Astrocyte (in vitro differentiated cells and primary cell): Measurements from ENCODE around the gene H1-8. TPM values are rescaled to one million over a fixed set of nuclear protein-coding genes. Genes with fewer than 3 reads are reported as not detected.

Experiments
- DNase-seq: peaks from one replicate; pipeline ENCODE4 v3.0.0-alpha.2; 2010; ENCODE audit warnings: low read depth
- FAIRE-seq: peaks from 2 replicates; lab custom pipeline; 2011; peaks lifted over from hg19 to GRCh38; lab: Jason Lieb, UNC
- H2AFZ ChIP-seq: 2 replicates; pipeline ENCODE4 v1.6.0; 2012; ENCODE audit warnings: low read depth, low read length, inconsistent platforms
- H3K27ac ChIP-seq: 2 replicates; pipeline ENCODE4 v1.5.1; 2011; ENCODE audit warnings: low read depth, low read length, inconsistent platforms
- H3K27me3 ChIP-seq: 2 replicates; pipeline ENCODE4 v1.6.0; 2011; ENCODE audit warnings: low read length, inconsistent platforms; ENCODE audit not compliant: insufficient read depth
- H3K36me3 ChIP-seq: 2 replicates; pipeline ENCODE4 v1.5.1; 2011; ENCODE audit warnings: low read length, inconsistent platforms; ENCODE audit not compliant: insufficient read depth
- H3K4me1 ChIP-seq: 2 replicates; pipeline ENCODE4 v1.5.1; 2011; ENCODE audit warnings: low read length, inconsistent platforms; ENCODE audit not compliant: insufficient read depth
- H3K4me2 ChIP-seq: 2 replicates; pipeline ENCODE4 v1.6.0; 2012; ENCODE audit warnings: low read length, inconsistent platforms
- H3K4me3 ChIP-seq: 2 replicates; pipeline ENCODE4 v1.5.1; 2011; ENCODE audit warnings: low read depth, mild to moderate bottlenecking, low read length, inconsistent platforms; ENCODE audit not compliant: insufficient read depth
- H3K79me2 ChIP-seq: 2 replicates; pipeline ENCODE4 v1.6.0; 2012; ENCODE audit warnings: mild to moderate bottlenecking, low read length, inconsistent platforms; ENCODE audit not compliant: insufficient read depth
- H3K9ac ChIP-seq: 2 replicates; pipeline ENCODE4 v1.6.0; 2012; ENCODE audit warnings: mild to moderate bottlenecking, low read length, inconsistent platforms
- H3K9me3 ChIP-seq: 2 replicates; pipeline ENCODE4 v1.5.1; 2012; ENCODE audit warnings: low read depth, mild to moderate bottlenecking, low read length, inconsistent platforms; ENCODE audit not compliant: insufficient read depth
- H4K20me1 ChIP-seq: 2 replicates; pipeline ENCODE4 v1.6.0; 2012; ENCODE audit warnings: low read length, inconsistent platforms; ENCODE audit not compliant: insufficient read depth
- H3K27ac Mint-ChIP-seq: one replicate; pipeline ENCODE4 v1.8.0; 2021; ENCODE audit warnings: mild to moderate bottlenecking, mixed read lengths; ENCODE audit not compliant: unreplicated experiment
- H3K27me3 Mint-ChIP-seq: one replicate; pipeline ENCODE4 v1.8.0; 2021; ENCODE audit warnings: low read depth, mixed read lengths; ENCODE audit not compliant: unreplicated experiment
- H3K36me3 Mint-ChIP-seq: one replicate; pipeline ENCODE4 v1.8.0; 2021; ENCODE audit warnings: low read depth, mixed read lengths; ENCODE audit not compliant: unreplicated experiment
- H3K4me1 Mint-ChIP-seq: one replicate; pipeline ENCODE4 v1.8.0; 2021; ENCODE audit warnings: low read depth, mixed read lengths; ENCODE audit not compliant: unreplicated experiment
- H3K4me3 Mint-ChIP-seq: one replicate; pipeline ENCODE4 v1.8.0; 2021; ENCODE audit warnings: mild to moderate bottlenecking, moderate library complexity, mixed read lengths; ENCODE audit not compliant: unreplicated experiment
- H3K9me3 Mint-ChIP-seq: one replicate; pipeline ENCODE4 v1.8.0; 2021; ENCODE audit warnings: mild to moderate bottlenecking, mixed read lengths; ENCODE audit not compliant: unreplicated experiment
- EZH2 ChIP-seq: IDR thresholded peaks from 2 replicates; pipeline ENCODE4 v1.6.1; 2012; ENCODE audit warnings: mild to moderate bottlenecking, low read length, inconsistent platforms; ENCODE audit not compliant: insufficient read depth
- total RNA-seq: library from RNA; stranded (reverse); gene quantifications from 2 replicates; pipeline ENCODE4 v1.2.1, GENCODE V29; 2021
- TF ChIP-seq, protein P1 (sequence below): IDR thresholded peaks from 2 replicates; pipeline ENCODE4 v1.5.1; 2011; ENCODE audit warnings: low read depth, mild to moderate bottlenecking, inconsistent platforms, low read length, moderate library complexity; ENCODE audit not compliant: insufficient read depth

Gene H1-8
- total RNA-seq, 1 donor from 2014 or later: not detected

DNA sequence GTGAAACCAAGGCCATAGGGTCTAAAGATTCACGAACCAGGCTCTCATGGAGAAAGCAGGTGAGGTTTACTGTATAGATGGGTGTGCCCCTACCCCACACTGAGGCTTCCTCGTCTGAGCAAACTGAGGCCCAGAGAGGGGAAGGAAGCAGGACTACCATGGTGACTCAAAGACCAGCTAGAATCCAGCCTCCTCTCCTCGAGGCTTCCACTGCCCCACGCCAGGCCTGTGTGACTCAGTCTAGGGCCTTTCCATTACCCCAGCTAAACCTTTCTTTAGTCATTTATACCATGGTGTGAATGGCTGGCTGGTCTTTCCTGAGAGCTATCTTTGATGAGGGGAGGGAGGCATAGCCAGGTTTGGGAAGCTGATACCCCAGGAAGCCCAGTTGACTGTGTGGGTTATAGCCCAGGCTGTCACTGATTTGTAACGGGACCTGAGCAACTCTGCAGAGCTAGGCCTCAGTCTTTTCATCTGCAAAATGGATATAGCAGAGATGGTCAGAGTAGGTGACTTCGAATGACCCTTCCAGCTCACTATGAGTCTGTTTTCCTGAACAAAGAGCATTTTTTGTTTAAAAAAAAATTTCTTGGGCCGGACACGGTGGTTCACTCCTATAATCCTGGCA is 17.5 kb upstream of the H1-8 start:
- no peak overlapping the region for H3K4me3 Mint-ChIP-seq
- Histone ChIP-seq H3K4me1 (peaks cover 7% of the 10 kb centered on the region), H3K27ac (no peak overlapping the region), H3K9me3 (no peaks in the 10 kb centered on the region), H4K20me1 (no peaks in the 10 kb centered on the region), H3K4me3 (no peak overlapping the region), H3K9ac (no peak overlapping the region), H3K27me3 (no peaks in the 10 kb centered on the region), H3K79me2 (no peaks in the 10 kb centered on the region), H3K4me2 (no peak overlapping the region), H3K36me3 (no peaks in the 10 kb centered on the region), H2AFZ (no peak overlapping the region)
- peaks cover 9% of the 10 kb centered on the region for H3K4me1 Mint-ChIP-seq
- no peaks in the 10 kb centered on the region for H3K9me3 Mint-ChIP-seq
- peak; percentile 30 for DNase-seq
- no peak for TF ChIP-seq EZH2
- TF ChIP-seq, protein P1, sequence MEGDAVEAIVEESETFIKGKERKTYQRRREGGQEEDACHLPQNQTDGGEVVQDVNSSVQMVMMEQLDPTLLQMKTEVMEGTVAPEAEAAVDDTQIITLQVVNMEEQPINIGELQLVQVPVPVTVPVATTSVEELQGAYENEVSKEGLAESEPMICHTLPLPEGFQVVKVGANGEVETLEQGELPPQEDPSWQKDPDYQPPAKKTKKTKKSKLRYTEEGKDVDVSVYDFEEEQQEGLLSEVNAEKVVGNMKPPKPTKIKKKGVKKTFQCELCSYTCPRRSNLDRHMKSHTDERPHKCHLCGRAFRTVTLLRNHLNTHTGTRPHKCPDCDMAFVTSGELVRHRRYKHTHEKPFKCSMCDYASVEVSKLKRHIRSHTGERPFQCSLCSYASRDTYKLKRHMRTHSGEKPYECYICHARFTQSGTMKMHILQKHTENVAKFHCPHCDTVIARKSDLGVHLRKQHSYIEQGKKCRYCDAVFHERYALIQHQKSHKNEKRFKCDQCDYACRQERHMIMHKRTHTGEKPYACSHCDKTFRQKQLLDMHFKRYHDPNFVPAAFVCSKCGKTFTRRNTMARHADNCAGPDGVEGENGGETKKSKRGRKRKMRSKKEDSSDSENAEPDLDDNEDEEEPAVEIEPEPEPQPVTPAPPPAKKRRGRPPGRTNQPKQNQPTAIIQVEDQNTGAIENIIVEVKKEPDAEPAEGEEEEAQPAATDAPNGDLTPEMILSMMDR: no peak
- H3K27me3 Mint-ChIP-seq: peaks cover 18% of the 10 kb centered on the region
- no peak overlapping the region for H3K27ac Mint-ChIP-seq
- H3K36me3 Mint-ChIP-seq: peaks cover 2% of the 10 kb centered on the region
- no peak for FAIRE-seq

DNA sequence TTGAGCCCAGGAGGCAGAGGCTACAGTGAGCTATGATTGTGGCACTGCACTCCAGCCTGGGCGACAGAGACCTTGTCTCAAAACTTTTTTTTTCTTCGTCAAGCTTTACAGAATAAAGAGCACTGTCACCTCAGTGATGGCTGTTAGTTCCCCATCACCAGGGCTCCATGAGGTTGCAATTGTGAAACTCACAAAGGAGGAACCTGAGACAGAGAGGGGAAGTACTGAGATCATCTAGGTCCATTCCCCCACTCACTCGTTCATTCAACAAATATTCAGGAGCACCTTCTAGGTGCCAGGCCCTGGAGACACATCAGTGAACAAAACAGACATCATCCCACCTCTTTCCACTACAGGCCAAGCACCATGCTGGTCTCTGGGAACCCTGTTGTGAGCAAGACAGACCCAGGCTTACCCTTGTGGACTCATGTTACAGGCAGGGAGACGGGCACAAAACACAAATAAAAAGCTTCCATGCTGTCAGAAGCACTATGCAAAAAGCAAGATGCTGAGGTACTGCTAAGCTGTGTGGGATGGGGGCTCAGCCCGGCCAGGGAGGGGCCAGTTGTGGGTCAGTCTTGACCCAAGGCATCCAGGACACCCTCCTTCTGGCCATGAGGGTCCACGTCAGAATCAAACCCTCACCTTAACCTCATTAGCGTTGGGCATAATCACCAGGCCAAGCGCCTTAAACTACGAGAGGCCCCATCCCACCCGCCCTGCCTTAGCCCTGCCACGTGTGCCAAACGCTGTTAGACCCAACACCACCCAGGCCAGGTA is 16.7 kb upstream of the H1-8 start:
- H3K36me3 ChIP-seq: no peaks in the 10 kb centered on the region
- DNase-seq (no peak), FAIRE-seq (no peak)
- Mint-ChIP-seq H3K27ac (no peak overlapping the region), H3K4me3 (no peak overlapping the region), H3K36me3 (peaks cover 2% of the 10 kb centered on the region), H3K4me1 (peaks cover 11% of the 10 kb centered on the region), H3K9me3 (no peaks in the 10 kb centered on the region), H3K27me3 (peaks cover 18% of the 10 kb centered on the region)
- H3K9me3 ChIP-seq: no peaks in the 10 kb centered on the region
- no peak overlapping the region for H3K27ac ChIP-seq
- H3K9ac ChIP-seq: no peak overlapping the region
- peaks cover 7% of the 10 kb centered on the region for H3K4me1 ChIP-seq
- no peaks in the 10 kb centered on the region for H3K27me3 ChIP-seq
- H4K20me1 ChIP-seq: no peaks in the 10 kb centered on the region
- TF ChIP-seq, protein P1: no peak
- no peak for TF ChIP-seq EZH2
- H3K4me2 ChIP-seq: no peak overlapping the region
- H3K4me3 ChIP-seq: no peak overlapping the region
- H3K79me2 ChIP-seq: no peaks in the 10 kb centered on the region
- no peak overlapping the region for H2AFZ ChIP-seq

DNA sequence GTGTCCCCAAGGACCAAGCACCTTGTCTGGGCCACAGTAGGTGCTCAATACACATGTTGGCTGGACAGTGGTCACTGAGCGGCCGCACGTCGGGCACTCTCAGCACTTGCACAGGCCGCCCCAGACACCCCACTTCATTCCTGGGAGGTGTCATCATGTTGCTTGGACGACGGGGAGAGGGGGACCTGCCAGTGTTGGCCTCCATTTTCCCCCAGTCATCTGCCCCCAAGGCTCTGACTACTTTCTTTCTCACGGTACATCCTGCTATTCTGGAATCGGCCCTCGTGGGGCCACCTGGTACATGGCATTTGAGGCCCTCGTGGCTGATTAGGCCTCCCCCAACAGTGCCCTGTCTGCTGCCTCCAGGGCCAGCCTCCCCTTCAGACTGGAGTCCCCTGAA is 15.7 kb upstream of the H1-8 start:
- Histone ChIP-seq H3K36me3 (no peaks in the 10 kb centered on the region), H3K27me3 (no peaks in the 10 kb centered on the region), H3K27ac (no peak overlapping the region), H3K4me1 (peaks cover 7% of the 10 kb centered on the region), H3K9me3 (no peaks in the 10 kb centered on the region), H3K9ac (no peak overlapping the region), H3K4me2 (no peak overlapping the region), H2AFZ (no peak overlapping the region), H3K79me2 (no peaks in the 10 kb centered on the region), H4K20me1 (no peaks in the 10 kb centered on the region), H3K4me3 (no peak overlapping the region)
- Mint-ChIP-seq H3K27me3 (peaks cover 16% of the 10 kb centered on the region), H3K4me1 (peaks cover 11% of the 10 kb centered on the region), H3K4me3 (no peak overlapping the region), H3K9me3 (no peaks in the 10 kb centered on the region), H3K27ac (no peak overlapping the region), H3K36me3 (peaks cover under 1% of the 10 kb centered on the region)
- TF ChIP-seq, protein P1: no peak
- no peak for TF ChIP-seq EZH2
- no peak for DNase-seq
- no peak for FAIRE-seq
